Measurements from ENCODE around the gene GRIK4.
"Not testable (repeated sequence)": the region's sequence is repeated elsewhere in the genome, so short reads cannot be mapped to it uniquely, and the experiment has no call there.

The GRIK4 gene

GRCh38 chr11:121008551-121008950 lies 497.0 kb downstream of the GRIK4 start:
- Histone ChIP-seq H3K4me1 (ENCODE audit: control insufficient read depth, low read length) (no peaks in the 10 kb centered on the region), H3F3A (ENCODE audit: control insufficient read depth, insufficient read depth) (no peaks in the 10 kb centered on the region), H3K4me3 (ENCODE audit: low read length) (no peak overlapping the region), H3K27ac (ENCODE audit: low read depth, low read length) (no peak overlapping the region), H3K4me2 (ENCODE audit: low read length) (no peak overlapping the region), H3K79me2 (ENCODE audit: control insufficient read depth, low read length) (no peaks in the 10 kb centered on the region), H3K27me3 (ENCODE audit: control insufficient read depth, low read length) (no peaks in the 10 kb centered on the region), H3K36me3 (ENCODE audit: control insufficient read depth, low read length) (no peaks in the 10 kb centered on the region), H3K9me2 (replicated peaks; ENCODE audit: control insufficient read depth, low read length) (no peaks in the 10 kb centered on the region), H3K9me3 (ENCODE audit: control insufficient read depth, insufficient read depth, low read length) (no peaks in the 10 kb centered on the region), H4K20me1 (ENCODE audit: control insufficient read depth, insufficient read depth, low read depth, low read length) (no peaks in the 10 kb centered on the region)
- no peak for TF ChIP-seq EZH2phosphoT487 (IDR thresholded peaks at IDR 0.05; ENCODE audit: borderline replicate concordance, low read length)
- TF ChIP-seq CTCF (IDR thresholded peaks at IDR 0.05; ENCODE audit: low read depth, low read length, poor library complexity, severe bottlenecking), result no peak

DNA sequence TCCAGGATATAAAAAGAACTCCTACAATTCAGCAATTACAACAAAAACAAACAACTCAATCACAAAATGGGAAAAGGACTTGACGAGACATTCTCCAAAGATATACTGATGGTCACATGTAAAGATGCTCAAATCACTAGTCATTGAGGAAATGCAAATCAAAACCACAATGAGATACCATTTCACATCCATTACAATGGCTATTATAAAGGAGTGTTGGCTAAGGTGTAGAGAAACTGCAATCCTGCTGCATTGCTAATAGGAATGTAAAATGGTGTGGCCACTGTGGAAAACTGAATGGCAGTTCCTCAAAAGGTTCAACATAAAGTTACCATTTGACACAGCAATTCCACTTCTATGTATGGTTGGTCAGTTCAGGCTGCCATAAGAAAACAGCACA lies 500.5 kb downstream of the GRIK4 start:
- Histone ChIP-seq H3K4me3 (ENCODE audit: low read length) (no peak overlapping the region), H3K9me3 (ENCODE audit: control insufficient read depth, insufficient read depth, low read length) (no peaks in the 10 kb centered on the region), H4K20me1 (ENCODE audit: control insufficient read depth, insufficient read depth, low read depth, low read length) (no peaks in the 10 kb centered on the region), H3K4me2 (ENCODE audit: low read length) (no peak overlapping the region), H3K9me2 (replicated peaks; ENCODE audit: control insufficient read depth, low read length) (no peaks in the 10 kb centered on the region), H3F3A (ENCODE audit: control insufficient read depth, insufficient read depth) (no peaks in the 10 kb centered on the region), H3K4me1 (ENCODE audit: control insufficient read depth, low read length) (no peaks in the 10 kb centered on the region), H3K36me3 (ENCODE audit: control insufficient read depth, low read length) (no peaks in the 10 kb centered on the region), H3K27me3 (ENCODE audit: control insufficient read depth, low read length) (no peaks in the 10 kb centered on the region), H3K79me2 (ENCODE audit: control insufficient read depth, low read length) (no peaks in the 10 kb centered on the region), H3K27ac (ENCODE audit: low read depth, low read length) (no peak overlapping the region)
- TF ChIP-seq CTCF (IDR thresholded peaks at IDR 0.05; ENCODE audit: low read depth, low read length, poor library complexity, severe bottlenecking) (no peak), EZH2phosphoT487 (IDR thresholded peaks at IDR 0.05; ENCODE audit: borderline replicate concordance, low read length) (no peak)

GRCh38 chr11:121018746-121019145 lies 507.2 kb downstream of the GRIK4 start:
- Histone ChIP-seq H3K79me2 (ENCODE audit: control insufficient read depth, low read length) (no peaks in the 10 kb centered on the region), H3K4me1 (ENCODE audit: control insufficient read depth, low read length) (peaks cover 4% of the 10 kb centered on the region), H3F3A (ENCODE audit: control insufficient read depth, insufficient read depth) (no peaks in the 10 kb centered on the region), H3K9me2 (replicated peaks; ENCODE audit: control insufficient read depth, low read length) (no peaks in the 10 kb centered on the region), H4K20me1 (ENCODE audit: control insufficient read depth, insufficient read depth, low read depth, low read length) (no peaks in the 10 kb centered on the region), H3K36me3 (ENCODE audit: control insufficient read depth, low read length) (no peaks in the 10 kb centered on the region), H3K4me3 (ENCODE audit: low read length) (no peak overlapping the region), H3K4me2 (ENCODE audit: low read length) (no peak overlapping the region), H3K27ac (ENCODE audit: low read depth, low read length) (no peak overlapping the region), H3K27me3 (ENCODE audit: control insufficient read depth, low read length) (peaks cover 8% of the 10 kb centered on the region; the same call in 1 of the 2 replicates), H3K9me3 (ENCODE audit: control insufficient read depth, insufficient read depth, low read length) (no peaks in the 10 kb centered on the region)
- no peak for TF ChIP-seq EZH2phosphoT487 (IDR thresholded peaks at IDR 0.05; ENCODE audit: borderline replicate concordance, low read length)
- no peak for TF ChIP-seq CTCF (IDR thresholded peaks at IDR 0.05; ENCODE audit: low read depth, low read length, poor library complexity, severe bottlenecking)

- Histone ChIP-seq H3K79me2 (ENCODE audit: control insufficient read depth, low read length) (peaks cover 24% of the 10 kb centered on the region), H3K4me1 (ENCODE audit: control insufficient read depth, low read length) (peaks cover 17% of the 10 kb centered on the region)
- not testable (repeated sequence) for H3K9me2 ChIP-seq (replicated peaks; ENCODE audit: control insufficient read depth, low read length); H3K4me3 ChIP-seq (ENCODE audit: low read length); H4K20me1 ChIP-seq (ENCODE audit: control insufficient read depth, insufficient read depth, low read depth, low read length); H3K27me3 ChIP-seq (ENCODE audit: control insufficient read depth, low read length); H3K36me3 ChIP-seq (ENCODE audit: control insufficient read depth, low read length); H3K27ac ChIP-seq (ENCODE audit: low read depth, low read length); H3F3A ChIP-seq (ENCODE audit: control insufficient read depth, insufficient read depth); H3K4me2 ChIP-seq (ENCODE audit: low read length); H3K9me3 ChIP-seq (ENCODE audit: control insufficient read depth, insufficient read depth, low read length)
Observed at GRCh38 chr11:121021718-121022117, 510.2 kb downstream of the GRIK4 start.

All from DOHH2 (cell line).